HEK293 (cell line): Measurements from ENCODE around the gene SYNDIG1.

Experiments
- GLI4 ChIP-seq: fragments of 450-650 bp; formaldehyde crosslinking; IDR thresholded peaks from 2 replicates; pipeline ENCODE4 v1.5.1; 2016; ENCODE audit warnings: missing biosample characterization, missing genetic modification characterization
- HOXA7 ChIP-seq: sonication (generic); formaldehyde crosslinking; IDR thresholded peaks from 2 replicates; pipeline ENCODE4 v1.8.1; 2022; ENCODE audit warnings: missing genetic modification reagents, borderline replicate concordance
- SP2 ChIP-seq: fragments of 450-650 bp; formaldehyde crosslinking; IDR thresholded peaks from 2 replicates; pipeline ENCODE4 v1.5.1; 2016; ENCODE audit warnings: missing biosample characterization, missing genetic modification characterization
- TCF7L2 ChIP-seq: IDR thresholded peaks from 2 replicates; pipeline ENCODE4 v1.6.1; 2011; ENCODE audit warnings: low read depth, mild to moderate bottlenecking, inconsistent platforms, low read length, moderate library complexity, borderline replicate concordance
- ZBTB20 ChIP-seq: fragments of 450-650 bp; formaldehyde crosslinking; IDR thresholded peaks from 2 replicates; pipeline ENCODE4 v1.5.1; 2016; ENCODE audit warnings: missing biosample characterization, missing genetic modification characterization
- ZBTB7A ChIP-seq: fragments of 450-650 bp; formaldehyde crosslinking; IDR thresholded peaks from 2 replicates; pipeline ENCODE4 v1.5.1; 2016; ENCODE audit warnings: low read depth, missing biosample characterization, missing genetic modification characterization
- ZNF19 ChIP-seq: fragments of 450-650 bp; formaldehyde crosslinking; IDR thresholded peaks from 2 replicates; pipeline ENCODE4; 2016; ENCODE audit warnings: missing biosample characterization, missing genetic modification characterization, low read depth
- ZNF248 ChIP-seq: fragments of 450-650 bp; formaldehyde crosslinking; IDR thresholded peaks from 2 replicates; pipeline ENCODE4 v1.5.1; 2017; ENCODE audit warnings: missing biosample characterization, missing genetic modification characterization
- TF ChIP-seq, protein P1 (sequence below): fragments of 450-650 bp; formaldehyde crosslinking; IDR thresholded peaks from 2 replicates; pipeline ENCODE4 v1.5.1; 2016; ENCODE audit warnings: missing biosample characterization, missing genetic modification characterization
- TF ChIP-seq, protein P2 (sequence below): fragments of 450-650 bp; formaldehyde crosslinking; IDR thresholded peaks from 2 replicates; pipeline ENCODE4 v1.5.1; 2016; ENCODE audit warnings: missing biosample characterization, missing genetic modification characterization, low read depth
- TF ChIP-seq, protein P3 (sequence below): fragments of 450-650 bp; formaldehyde crosslinking; IDR thresholded peaks from 2 replicates; pipeline ENCODE4 v1.5.1; 2017; ENCODE audit warnings: missing biosample characterization, mild to moderate bottlenecking, missing genetic modification characterization, moderate library complexity
- TF ChIP-seq, protein P4 (sequence below): fragments of 450-650 bp; formaldehyde crosslinking; IDR thresholded peaks from 2 replicates; pipeline ENCODE4 v1.5.1; 2017; ENCODE audit warnings: missing biosample characterization, missing genetic modification characterization

DNA sequence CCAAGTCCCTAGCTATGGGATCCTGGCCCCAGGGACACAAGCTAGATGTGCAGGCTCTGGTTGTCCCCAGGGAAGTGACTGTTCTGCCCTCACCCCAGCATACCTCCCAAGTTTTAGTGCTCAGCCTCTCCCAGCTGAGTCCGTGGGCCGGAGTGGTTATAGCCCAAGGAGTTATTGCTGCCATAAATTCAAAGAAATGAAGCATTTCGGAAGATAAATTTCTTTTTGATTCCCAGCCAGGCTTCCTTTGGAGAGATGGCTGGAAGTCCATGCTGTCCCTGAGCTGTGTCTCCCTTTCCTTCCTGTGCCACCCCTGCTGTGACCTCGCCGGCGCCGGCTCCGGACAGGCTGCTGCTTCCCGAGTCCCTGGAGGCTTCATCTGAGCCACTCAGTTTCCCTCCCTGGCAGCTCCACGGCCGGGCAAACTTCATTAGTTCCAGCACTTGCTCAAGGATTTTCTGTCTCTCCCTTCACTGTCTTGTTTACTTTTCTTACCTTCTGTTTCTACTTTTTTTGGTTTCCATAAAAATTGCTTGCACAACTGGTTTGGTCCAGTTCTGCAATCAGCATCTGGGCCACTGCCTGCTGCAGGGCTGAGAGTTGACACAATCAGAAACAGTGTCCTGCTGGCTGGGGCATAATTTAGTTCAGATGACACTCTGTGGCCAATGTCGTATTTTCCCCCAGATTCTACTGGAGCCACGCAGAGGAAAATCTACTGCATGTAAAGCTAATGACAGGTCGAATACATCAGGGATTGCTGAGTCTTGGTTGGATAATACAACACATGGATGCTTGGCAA lies 225.5 kb downstream of the SYNDIG1 start:
- TF ChIP-seq, protein P1, sequence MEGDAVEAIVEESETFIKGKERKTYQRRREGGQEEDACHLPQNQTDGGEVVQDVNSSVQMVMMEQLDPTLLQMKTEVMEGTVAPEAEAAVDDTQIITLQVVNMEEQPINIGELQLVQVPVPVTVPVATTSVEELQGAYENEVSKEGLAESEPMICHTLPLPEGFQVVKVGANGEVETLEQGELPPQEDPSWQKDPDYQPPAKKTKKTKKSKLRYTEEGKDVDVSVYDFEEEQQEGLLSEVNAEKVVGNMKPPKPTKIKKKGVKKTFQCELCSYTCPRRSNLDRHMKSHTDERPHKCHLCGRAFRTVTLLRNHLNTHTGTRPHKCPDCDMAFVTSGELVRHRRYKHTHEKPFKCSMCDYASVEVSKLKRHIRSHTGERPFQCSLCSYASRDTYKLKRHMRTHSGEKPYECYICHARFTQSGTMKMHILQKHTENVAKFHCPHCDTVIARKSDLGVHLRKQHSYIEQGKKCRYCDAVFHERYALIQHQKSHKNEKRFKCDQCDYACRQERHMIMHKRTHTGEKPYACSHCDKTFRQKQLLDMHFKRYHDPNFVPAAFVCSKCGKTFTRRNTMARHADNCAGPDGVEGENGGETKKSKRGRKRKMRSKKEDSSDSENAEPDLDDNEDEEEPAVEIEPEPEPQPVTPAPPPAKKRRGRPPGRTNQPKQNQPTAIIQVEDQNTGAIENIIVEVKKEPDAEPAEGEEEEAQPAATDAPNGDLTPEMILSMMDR (tag by site-specific recombination), result no peak
- TF ChIP-seq ZBTB7A (tag by site-specific recombination) (no peak), SP2 (no peak), HOXA7 (no peak), ZNF248 (tag by site-specific recombination) (no peak), ZBTB20 (tag by site-specific recombination) (no peak), GLI4 (tag by site-specific recombination) (no peak), TCF7L2 (no peak), ZNF19 (tag by site-specific recombination) (no peak)
- TF ChIP-seq, protein P2, sequence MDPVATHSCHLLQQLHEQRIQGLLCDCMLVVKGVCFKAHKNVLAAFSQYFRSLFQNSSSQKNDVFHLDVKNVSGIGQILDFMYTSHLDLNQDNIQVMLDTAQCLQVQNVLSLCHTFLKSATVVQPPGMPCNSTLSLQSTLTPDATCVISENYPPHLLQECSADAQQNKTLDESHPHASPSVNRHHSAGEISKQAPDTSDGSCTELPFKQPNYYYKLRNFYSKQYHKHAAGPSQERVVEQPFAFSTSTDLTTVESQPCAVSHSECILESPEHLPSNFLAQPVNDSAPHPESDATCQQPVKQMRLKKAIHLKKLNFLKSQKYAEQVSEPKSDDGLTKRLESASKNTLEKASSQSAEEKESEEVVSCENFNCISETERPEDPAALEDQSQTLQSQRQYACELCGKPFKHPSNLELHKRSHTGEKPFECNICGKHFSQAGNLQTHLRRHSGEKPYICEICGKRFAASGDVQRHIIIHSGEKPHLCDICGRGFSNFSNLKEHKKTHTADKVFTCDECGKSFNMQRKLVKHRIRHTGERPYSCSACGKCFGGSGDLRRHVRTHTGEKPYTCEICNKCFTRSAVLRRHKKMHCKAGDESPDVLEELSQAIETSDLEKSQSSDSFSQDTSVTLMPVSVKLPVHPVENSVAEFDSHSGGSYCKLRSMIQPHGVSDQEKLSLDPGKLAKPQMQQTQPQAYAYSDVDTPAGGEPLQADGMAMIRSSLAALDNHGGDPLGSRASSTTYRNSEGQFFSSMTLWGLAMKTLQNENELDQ (tag by site-specific recombination), result no peak
- TF ChIP-seq, protein P3, sequence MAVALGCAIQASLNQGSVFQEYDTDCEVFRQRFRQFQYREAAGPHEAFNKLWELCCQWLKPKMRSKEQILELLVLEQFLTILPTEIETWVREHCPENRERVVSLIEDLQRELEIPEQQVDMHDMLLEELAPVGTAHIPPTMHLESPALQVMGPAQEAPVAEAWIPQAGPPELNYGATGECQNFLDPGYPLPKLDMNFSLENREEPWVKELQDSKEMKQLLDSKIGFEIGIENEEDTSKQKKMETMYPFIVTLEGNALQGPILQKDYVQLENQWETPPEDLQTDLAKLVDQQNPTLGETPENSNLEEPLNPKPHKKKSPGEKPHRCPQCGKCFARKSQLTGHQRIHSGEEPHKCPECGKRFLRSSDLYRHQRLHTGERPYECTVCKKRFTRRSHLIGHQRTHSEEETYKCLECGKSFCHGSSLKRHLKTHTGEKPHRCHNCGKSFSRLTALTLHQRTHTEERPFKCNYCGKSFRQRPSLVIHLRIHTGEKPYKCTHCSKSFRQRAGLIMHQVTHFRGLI, result no peak
- TF ChIP-seq, protein P4, sequence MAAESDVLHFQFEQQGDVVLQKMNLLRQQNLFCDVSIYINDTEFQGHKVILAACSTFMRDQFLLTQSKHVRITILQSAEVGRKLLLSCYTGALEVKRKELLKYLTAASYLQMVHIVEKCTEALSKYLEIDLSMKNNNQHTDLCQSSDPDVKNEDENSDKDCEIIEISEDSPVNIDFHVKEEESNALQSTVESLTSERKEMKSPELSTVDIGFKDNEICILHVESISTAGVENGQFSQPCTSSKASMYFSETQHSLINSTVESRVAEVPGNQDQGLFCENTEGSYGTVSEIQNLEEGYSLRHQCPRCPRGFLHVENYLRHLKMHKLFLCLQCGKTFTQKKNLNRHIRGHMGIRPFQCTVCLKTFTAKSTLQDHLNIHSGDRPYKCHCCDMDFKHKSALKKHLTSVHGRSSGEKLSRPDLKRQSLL (tag by site-specific recombination), result no peak
